GM12865 (cell line): ENCODE results near the gene CYB561D2.

ENCODE experiments used
- DNase-seq: peaks from one replicate; pipeline ENCODE4 v3.0.0; 2010; ENCODE audit warnings: low read depth
- H3K4me3 ChIP-seq: 2 replicates; pipeline ENCODE4 v1.5.1; 2011; ENCODE audit warnings: mild to moderate bottlenecking, low read depth, low read length, control low read depth
- CTCF ChIP-seq: IDR thresholded peaks from 2 replicates; pipeline ENCODE4 v1.5.1; 2011; ENCODE audit warnings: low read length, control low read depth, low read depth, inconsistent platforms; ENCODE audit not compliant: insufficient read depth; ENCODE audit errors: missing control alignments

CYB561D2 gene

DNA sequence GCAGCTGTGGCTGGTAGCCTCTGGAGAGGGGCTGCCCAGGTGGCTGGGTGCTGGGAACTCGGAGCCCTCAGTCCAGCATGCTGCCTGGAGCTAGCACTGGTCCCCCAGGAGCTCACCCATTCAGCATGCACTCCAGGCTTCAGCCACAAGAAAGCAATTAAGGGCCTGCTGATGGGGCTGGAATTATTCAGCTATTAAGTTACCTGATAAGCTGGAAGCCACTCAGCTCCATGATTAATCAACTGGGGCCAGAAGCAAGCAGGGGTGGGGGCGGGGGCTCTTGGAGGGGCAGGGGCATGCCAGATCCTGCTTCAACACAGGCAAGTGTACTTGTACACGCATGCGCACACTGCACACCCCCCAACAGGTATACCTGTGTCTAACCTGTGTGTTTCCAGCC is 30.7 kb downstream of the CYB561D2 start:
- no peak for DNase-seq
- TF ChIP-seq CTCF: no peak
- H3K4me3 ChIP-seq: no peak overlapping the region

- DNase-seq: no peak
- no peak overlapping the region for H3K4me3 ChIP-seq
- no peak for TF ChIP-seq CTCF
These were observed 32.1 kb downstream of the CYB561D2 start for GRCh38 chr3:50382722-50383121.

GRCh38 chr3:50383750-50384149 is 33.1 kb downstream of the CYB561D2 start:
- TF ChIP-seq CTCF: no peak
- H3K4me3 ChIP-seq: no peak overlapping the region

DNA sequence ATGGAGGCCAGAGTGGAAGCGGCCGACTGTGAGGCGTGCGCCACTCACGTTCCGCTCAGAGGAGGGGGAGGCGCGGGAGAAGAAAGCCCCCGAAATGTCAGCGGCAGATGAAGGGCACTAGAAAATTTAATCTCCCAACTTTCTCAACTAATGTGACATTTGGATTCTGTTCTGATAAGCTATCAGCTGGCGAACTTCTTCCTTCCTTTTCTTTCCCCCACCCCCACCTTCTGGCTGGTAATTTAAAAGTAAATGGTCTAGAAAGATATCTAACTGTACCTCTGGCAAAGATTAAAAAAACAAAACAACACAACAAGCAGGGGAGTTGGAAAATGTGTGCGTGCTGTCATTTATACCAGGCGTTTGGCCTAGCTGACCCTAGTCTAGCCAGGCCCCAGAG is 35.1 kb downstream of the CYB561D2 start:
- H3K4me3 ChIP-seq: no peak overlapping the region
- TF ChIP-seq CTCF: no peak
- no peak for DNase-seq

More at GRCh38 chr3:50383750-50384149, 33.1 kb downstream of the CYB561D2 start:
- DNase-seq: no peak

DNA sequence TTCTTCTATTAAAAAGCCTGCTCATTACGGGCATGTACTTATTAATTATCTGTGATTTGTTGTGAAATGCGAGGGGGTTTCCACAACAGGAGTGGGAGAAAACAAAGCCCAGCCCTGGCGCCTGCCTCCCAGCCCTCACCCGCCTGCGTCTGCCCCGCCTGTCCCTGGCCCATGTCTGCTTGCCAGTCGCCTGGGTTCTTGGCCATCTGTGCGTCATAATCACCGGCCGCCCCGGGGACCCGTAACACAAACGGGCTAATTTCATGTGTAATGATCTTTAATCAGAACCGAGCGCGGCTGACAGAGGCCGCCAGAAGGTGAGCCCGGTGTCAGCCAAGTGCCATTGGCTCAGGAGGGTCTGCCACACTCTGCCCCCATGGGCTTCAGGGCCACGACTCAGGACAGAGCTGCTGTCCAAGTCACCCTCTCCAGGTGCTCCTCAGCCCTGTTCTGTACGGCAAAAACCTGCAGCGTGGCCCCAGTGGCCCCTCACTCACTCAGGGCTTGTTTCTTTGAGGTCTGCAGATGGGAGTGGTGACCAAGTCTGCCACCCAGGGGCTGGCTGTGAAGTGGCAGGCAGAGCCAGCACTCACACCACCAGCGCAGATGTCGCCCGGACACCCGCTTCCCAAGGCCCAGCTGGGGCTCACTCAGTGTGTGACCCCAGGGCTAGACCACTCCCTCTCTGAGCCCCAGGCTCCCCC is 37.5 kb downstream of the CYB561D2 start:
- TF ChIP-seq CTCF: peak; percentile 24
- H3K4me3 ChIP-seq: no peak overlapping the region
- peak; percentile 16 for DNase-seq

- no peak for TF ChIP-seq CTCF
- no peak for DNase-seq
These were observed 38.2 kb downstream of the CYB561D2 start for GRCh38 chr3:50388720-50389413.

More at GRCh38 chr3:50388720-50389413, 38.2 kb downstream of the CYB561D2 start:
- no peak overlapping the region for H3K4me3 ChIP-seq
